Coronary artery (tissue), 2 donors: ENCODE data around the gene THSD7B.

Source experiments
- DNase-seq: peaks from one replicate; pipeline ENCODE4 v3.0.0-alpha.2; 2017; ENCODE audit warnings: low spot score
- H3K27ac ChIP-seq, 2 donors: fragments of 200-600 bp; sonication (generic); one replicate each; pipeline ENCODE4 v1.5.1; 2016 to 2019
- H3K4me3 ChIP-seq: fragments of 200-600 bp; sonication (generic); 2 replicates; pipeline ENCODE4 v1.5.1; 2016; ENCODE audit warnings: mild to moderate bottlenecking, moderate library complexity
- CTCF ChIP-seq: fragments of 200-600 bp; sonication (generic); IDR thresholded peaks from one replicate; pipeline ENCODE4 v1.5.1; 2019; ENCODE audit warnings: antibody characterized with exemption

The THSD7B gene

DNA sequence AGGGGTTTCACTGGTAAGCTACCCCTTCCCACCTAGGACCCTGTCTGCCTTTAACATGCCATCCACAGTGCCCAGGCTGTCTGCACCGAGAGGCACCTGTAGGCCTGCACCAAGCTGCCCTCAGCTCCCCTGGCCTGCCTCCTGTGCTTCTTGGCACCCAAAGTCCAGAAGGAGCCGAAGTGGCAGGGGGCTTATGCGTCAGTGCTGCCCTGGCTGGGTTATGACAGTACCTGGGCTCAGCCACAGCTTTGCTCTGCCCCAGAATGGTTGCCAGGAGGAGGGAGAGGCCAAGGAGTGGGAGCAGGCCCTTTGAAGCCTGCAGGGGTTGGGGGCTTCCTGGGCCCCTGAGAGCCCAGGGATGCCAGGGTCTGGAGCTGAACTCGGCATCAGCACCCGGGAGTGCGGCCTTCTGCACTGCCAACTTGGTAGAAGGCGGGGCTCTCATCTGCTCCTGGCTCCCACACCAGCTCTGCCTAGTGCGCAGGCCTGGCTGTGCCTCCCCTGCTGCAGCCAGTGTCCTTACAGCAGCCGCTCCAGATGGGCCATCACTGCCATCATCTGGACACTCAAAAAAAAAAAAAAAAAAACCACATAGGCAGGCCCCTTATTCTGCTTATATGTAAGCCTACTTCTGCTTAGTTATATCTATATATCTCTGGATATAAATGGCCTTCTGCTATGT is 155.4 kb downstream of the THSD7B start:
- no peak overlapping the region for H3K4me3 ChIP-seq
- no peak for TF ChIP-seq CTCF
- no peak for DNase-seq
- H3K27ac ChIP-seq: no peak overlapping the region

GRCh38 chr2:136927156-136927555 is 161.8 kb downstream of the THSD7B start:
- TF ChIP-seq CTCF: no peak
- H3K27ac ChIP-seq: no peak overlapping the region

DNA sequence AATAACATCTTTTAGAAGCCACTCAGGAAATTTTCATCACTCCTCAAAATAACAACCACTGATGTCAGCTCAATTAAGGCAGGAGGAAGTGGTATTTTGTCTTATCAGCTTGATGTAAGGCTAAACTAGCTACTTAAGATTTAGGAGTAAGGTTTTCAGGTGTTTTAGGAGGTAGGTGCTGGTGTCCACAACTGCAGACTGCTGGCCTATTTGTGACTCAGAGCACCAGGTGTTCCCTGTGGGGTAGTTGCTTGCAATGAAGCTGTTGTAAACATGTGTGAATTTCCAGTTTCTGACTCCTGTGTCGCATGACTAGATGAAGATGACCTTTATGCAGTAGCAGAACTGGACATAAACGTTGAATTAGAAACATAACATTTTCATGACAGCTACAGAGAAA is 164.2 kb downstream of the THSD7B start:
- TF ChIP-seq CTCF: no peak
- Histone ChIP-seq H3K4me3 (no peak overlapping the region), H3K27ac (no peak overlapping the region)
- DNase-seq: no peak

More at GRCh38 chr2:136927156-136927555, 161.8 kb downstream of the THSD7B start:
- H3K4me3 ChIP-seq: no peak overlapping the region
- DNase-seq: no peak

DNA sequence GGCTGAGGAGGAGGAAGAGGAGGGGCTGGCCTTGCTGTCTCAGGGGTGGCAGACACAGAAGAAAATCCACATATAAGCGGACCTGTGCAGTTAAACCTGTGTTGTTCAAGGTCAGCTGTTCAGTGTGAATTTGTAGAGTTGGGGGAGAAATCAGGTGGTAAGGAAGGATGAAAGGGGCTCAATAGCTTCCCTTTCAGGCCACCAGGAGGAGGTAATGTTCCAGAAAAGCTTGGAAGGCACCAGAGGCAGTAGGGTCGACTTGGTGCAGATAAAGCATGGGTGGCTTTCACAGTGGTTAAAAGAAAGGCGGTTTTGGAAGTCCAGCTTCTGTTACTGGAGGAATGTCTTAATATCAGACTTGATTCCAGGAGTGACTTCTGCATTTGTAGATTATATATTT is 167.4 kb downstream of the THSD7B start:
- Histone ChIP-seq H3K27ac (no peak overlapping the region), H3K4me3 (no peak overlapping the region)
- TF ChIP-seq CTCF: no peak
- DNase-seq: no peak

GRCh38 chr2:136935119-136935518 is 169.8 kb downstream of the THSD7B start:
- Histone ChIP-seq H3K27ac (no peak overlapping the region), H3K4me3 (no peak overlapping the region)
- TF ChIP-seq CTCF: no peak
- DNase-seq: no peak

DNA sequence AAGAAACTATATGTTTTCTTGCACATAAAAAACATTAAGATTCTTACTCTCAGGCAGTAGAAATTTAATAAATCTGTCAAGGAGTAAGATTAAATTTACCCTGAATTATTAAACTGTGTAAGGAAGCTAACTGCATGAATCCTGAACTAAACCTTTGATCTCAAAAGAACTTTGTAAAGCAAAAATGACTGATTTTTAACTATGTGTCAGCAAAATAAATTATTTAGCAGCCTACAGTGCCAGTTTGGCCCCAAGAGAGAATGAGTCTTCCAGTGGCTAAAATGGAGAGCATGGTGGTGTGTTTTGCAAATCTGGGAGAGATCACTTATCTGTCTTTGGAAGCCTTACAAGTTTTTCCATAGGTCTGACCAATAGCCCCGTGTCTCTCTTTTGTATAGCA is 190.7 kb downstream of the THSD7B start:
- H3K27ac ChIP-seq: no peak overlapping the region
- H3K4me3 ChIP-seq: no peak overlapping the region
- TF ChIP-seq CTCF: no peak
- no peak for DNase-seq

GRCh38 chr2:136957044-136957443 is 191.7 kb downstream of the THSD7B start:
- H3K27ac ChIP-seq: no peak overlapping the region
- H3K4me3 ChIP-seq: no peak overlapping the region
- TF ChIP-seq CTCF: no peak
- DNase-seq: no peak
